Uterus (tissue), 4 donors: Measurements from ENCODE around the gene EXOC1. TPM values are rescaled to one million over a fixed set of nuclear protein-coding genes. Genes with fewer than 3 reads are reported as not detected.

Experiments used
- DNase-seq, 2 donors: peaks; one replicate each; pipeline ENCODE4 v3.0.0-alpha.2; 2019 to 2020
- H3K27ac ChIP-seq, 2 donors: fragments of 200-600 bp; sonication (generic); 1 replicate in 1 of 2; 2 replicates in 1 of 2; pipeline ENCODE4 v1.5.1; 2016 to 2018
- H3K27me3 ChIP-seq, 2 donors: fragments of 200-600 bp; sonication (generic); one replicate each; pipeline ENCODE4 v1.5.1; 2018 to 2019; ENCODE audit warnings: control low read depth in 1 of 2
- H3K36me3 ChIP-seq, 2 donors: fragments of 200-600 bp; sonication (generic); one replicate each; pipeline ENCODE4 v1.5.1; 2019; ENCODE audit warnings: control low read depth in 1 of 2
- H3K4me1 ChIP-seq, 2 donors: fragments of 200-600 bp; sonication (generic); one replicate each; pipeline ENCODE4 v1.5.1; 2018 to 2019; ENCODE audit warnings: control low read depth in 1 of 2
- H3K4me3 ChIP-seq, 2 donors: fragments of 200-600 bp; sonication (generic); 1 replicate in 1 of 2; 2 replicates in 1 of 2; pipeline ENCODE4 v1.5.1; 2018 to 2019; ENCODE audit warnings: mild to moderate bottlenecking in 1 of 2
- H3K9me3 ChIP-seq, 2 donors: fragments of 200-600 bp; sonication (generic); one replicate each; pipeline ENCODE4 v1.5.1; 2019; ENCODE audit warnings: control low read depth in 1 of 2
- POLR2A ChIP-seq, 2 donors: fragments of 450-650 bp; IDR thresholded peaks; one replicate each; pipeline ENCODE4 v1.6.1; 2016; ENCODE audit warnings: antibody characterized with exemption in 2 of 2, mild to moderate bottlenecking in 1 of 2, moderate library complexity in 1 of 2
- intact Hi-C: fragments of 100-400 bp; cut with DNase I; formaldehyde crosslinking; loops from one replicate; pipeline ENCODE4 v1.15.1; 2023; ENCODE audit warnings: low total_unique reads
- small RNA-seq: library from RNA; depleted of rRNA; stranded (forward); fragments of <200 nt; gene quantifications from one replicate; pipeline ENCODE3, GENCODE V24; 2016
- total RNA-seq, 4 donors: library from RNA; depleted of rRNA in 3 of 4; stranded (reverse); fragments of >200 nt in 3 of 4; gene quantifications; one replicate each; pipeline versions ENCODE4 v1.1.0 to v1.2.4, GENCODE V29; 2014 to 2023
- TF ChIP-seq, protein P1 (sequence below), 4 experiments: fragments of 200-600 bp in 2 of 4; fragments of 450-650 bp in 2 of 4; sonication (generic) in 2 of 4; IDR thresholded peaks; one replicate each; pipeline ENCODE4 v1.5.1; 2016 to 2019; ENCODE audit warnings: antibody characterized with exemption in 4 of 4, mild to moderate bottlenecking in 2 of 4, moderate library complexity in 1 of 4
- donor health status: DM: yes; HTN: yes; CAD: no.

EXOC1 gene
- total RNA-seq, 4 donors from 2014 or later: 14.7 to 59.9 (median 33.8) TPM

DNA sequence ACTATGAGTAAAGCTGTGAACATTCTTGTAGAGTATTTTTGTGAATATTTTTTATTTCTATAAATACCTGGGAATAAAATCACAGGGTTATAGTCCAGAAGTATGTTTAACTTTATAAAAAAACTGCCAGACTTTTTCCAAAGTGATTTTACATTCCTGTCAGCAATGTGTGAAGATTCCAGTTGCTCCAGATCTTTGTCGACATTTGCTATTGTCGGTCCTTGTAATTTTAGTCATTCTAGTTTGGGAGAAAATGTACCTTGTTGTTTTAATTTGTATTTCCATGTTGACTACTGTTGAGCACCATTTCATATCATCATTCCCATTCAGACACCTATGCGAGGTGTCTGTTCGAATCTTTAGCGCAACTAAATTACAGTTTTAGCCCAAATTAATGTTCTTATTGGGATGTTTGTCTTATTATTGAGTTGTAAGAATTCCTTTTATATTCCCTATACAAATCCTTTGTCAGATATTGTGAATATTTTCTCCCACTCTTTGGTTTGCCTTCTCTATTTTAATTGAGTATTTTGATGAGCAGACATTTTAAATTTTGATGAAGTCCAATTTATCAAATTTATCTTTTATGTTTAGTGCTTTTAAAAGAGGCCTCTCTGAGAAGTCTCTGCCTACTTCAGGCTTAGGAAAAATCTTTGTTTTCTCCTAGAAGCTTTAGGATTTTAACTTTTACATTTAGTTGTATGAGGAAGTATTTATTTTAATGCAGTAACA is 97.9 kb downstream of the EXOC1 start:
- no peak for DNase-seq
- Histone ChIP-seq H3K9me3 (no peaks in the 10 kb centered on the region), H3K4me3 (no peak overlapping the region), H3K36me3 (no peaks in the 10 kb centered on the region), H3K4me1 (no peaks in the 10 kb centered on the region), H3K27me3 (no peaks in the 10 kb centered on the region), H3K27ac (no peak overlapping the region)
- intact Hi-C loops: no loop called here
- TF ChIP-seq, protein P1, sequence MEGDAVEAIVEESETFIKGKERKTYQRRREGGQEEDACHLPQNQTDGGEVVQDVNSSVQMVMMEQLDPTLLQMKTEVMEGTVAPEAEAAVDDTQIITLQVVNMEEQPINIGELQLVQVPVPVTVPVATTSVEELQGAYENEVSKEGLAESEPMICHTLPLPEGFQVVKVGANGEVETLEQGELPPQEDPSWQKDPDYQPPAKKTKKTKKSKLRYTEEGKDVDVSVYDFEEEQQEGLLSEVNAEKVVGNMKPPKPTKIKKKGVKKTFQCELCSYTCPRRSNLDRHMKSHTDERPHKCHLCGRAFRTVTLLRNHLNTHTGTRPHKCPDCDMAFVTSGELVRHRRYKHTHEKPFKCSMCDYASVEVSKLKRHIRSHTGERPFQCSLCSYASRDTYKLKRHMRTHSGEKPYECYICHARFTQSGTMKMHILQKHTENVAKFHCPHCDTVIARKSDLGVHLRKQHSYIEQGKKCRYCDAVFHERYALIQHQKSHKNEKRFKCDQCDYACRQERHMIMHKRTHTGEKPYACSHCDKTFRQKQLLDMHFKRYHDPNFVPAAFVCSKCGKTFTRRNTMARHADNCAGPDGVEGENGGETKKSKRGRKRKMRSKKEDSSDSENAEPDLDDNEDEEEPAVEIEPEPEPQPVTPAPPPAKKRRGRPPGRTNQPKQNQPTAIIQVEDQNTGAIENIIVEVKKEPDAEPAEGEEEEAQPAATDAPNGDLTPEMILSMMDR (IDR thresholded peaks at IDR 0.05): no peak
- no peak for TF ChIP-seq POLR2A (IDR thresholded peaks at IDR 0.05)

Small RNAs within 50 kb of the gene (small RNA-seq; reads per million reads assigned to genes)
- gene RNU6-652P: not detected

Other genes with a start within 250 kb of the EXOC1 start
- 1 to 10 TPM in 1 of 4 donors, not detected in 3; 5.8 TPM for gene NMU, start 217.3 kb upstream of the EXOC1 start, total RNA-seq
- not detected for gene EXOC1L, start 33.9 kb upstream of the EXOC1 start, total RNA-seq
- gene CEP135, start 95.3 kb downstream of the EXOC1 start, total RNA-seq: 10 to 100 TPM in 2 of 4 donors, 1 to 10 TPM in 2; 5.3 to 27.1 (median 8.4) TPM